Pulmonary artery endothelial cell (primary cell): ENCODE data around the gene RHOA. TPM values are rescaled to one million over a fixed set of nuclear protein-coding genes. Genes with fewer than 3 reads are reported as not detected.
"Not testable (repeated sequence)": the region's sequence is repeated elsewhere in the genome, so short reads cannot be mapped to it uniquely, and the experiment has no call there.

Experiments
- DNase-seq: peaks from one replicate; pipeline ENCODE4 v3.0.0-alpha.2; 2011; ENCODE audit warnings: low read depth, low spot score
- total RNA-seq: library from RNA; depleted of rRNA; stranded (reverse); fragments of >200 nt; gene quantifications from 2 replicates; pipeline ENCODE4 v1.2.3, GENCODE V29; 2014

Gene RHOA
- total RNA-seq, 1 donor from 2014 or later: 659 TPM

GRCh38 chr3:49329186-49329585 is 82.6 kb downstream of the RHOA start:
- no peak for DNase-seq

- not testable (repeated sequence) for DNase-seq
Measured at GRCh38 chr3:49328350-49328749, 83.4 kb downstream of the RHOA start.

GRCh38 chr3:49327485-49327884 is 84.3 kb downstream of the RHOA start:
- DNase-seq: no peak

GRCh38 chr3:49324768-49325167 is 87.0 kb downstream of the RHOA start:
- no peak for DNase-seq

- DNase-seq: no peak
Measured at GRCh38 chr3:49316696-49317457, 94.9 kb downstream of the RHOA start.

DNA sequence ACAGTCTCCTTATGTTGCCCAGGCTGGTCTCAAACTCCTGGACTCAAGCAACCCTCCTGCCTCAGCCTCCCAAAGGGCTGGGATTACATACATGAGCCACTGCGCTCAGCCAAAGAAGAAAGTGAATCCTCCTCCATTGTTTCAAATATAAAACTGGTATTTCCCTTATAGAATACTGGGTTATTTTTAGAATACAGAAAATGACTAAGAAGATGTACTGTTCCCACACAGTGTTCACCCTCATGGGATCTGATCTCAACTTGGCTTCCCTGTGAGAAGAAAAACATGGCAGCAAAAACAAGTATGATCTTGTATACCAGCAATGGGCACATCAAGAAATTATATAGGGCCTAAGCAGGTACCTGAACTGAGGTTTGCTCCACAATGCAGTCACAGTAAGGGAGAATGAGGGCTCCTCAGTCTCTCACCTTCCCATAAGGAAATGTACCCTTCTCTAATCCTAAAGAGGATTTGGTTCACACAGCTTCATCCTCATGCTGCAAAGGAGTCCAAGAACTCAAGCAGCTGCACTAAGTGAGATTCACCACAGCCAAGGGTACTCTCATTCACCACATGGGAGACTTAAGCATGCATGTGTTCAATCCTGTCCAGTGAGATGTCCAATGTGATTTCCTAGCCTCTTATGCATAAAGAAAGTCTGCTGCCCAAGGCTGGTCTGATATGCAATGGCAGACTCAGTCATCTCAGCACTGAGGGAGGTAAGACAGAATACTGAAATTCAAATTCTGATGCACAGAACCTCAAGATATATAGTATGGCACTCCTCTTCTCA is 97.7 kb downstream of the RHOA start:
- no peak for DNase-seq

GRCh38 chr3:49311283-49311682 is 100.5 kb downstream of the RHOA start:
- no peak for DNase-seq

DNA sequence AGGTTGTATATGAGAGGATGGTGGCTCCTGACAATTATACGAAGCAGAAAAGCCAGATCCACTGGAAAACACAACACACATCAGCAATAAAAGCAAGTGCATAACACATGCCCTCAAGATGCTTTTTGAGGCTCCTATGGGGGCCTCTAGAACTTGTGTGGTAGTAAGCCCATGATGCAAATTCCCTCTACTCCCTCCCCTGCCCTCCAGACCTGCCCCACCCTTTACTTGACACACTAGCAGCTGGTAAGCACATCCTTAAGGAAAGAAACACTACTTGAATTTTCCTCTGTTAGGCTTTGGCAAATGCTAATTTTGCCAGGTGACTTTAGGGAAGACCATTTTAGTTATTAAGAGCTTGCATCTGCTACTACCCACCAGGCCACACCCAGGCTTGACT is 101.1 kb downstream of the RHOA start:
- DNase-seq: no peak

Other genes starting within 250 kb of the RHOA start
- 16.1 and 20.1 TPM in 2 replicates for gene CCDC71, start 245.6 kb downstream of the RHOA start, total RNA-seq
- 41.0 and 41.2 TPM in 2 replicates for gene KLHDC8B, start 240.4 kb downstream of the RHOA start, total RNA-seq
- 1.2 and 1.4 TPM in 2 replicates for gene C3orf62, start 134.7 kb downstream of the RHOA start, total RNA-seq
- gene USP4, start 71.9 kb downstream of the RHOA start, total RNA-seq: 27.8 and 35.4 TPM in 2 replicates
- gene GPX1, start 53.6 kb downstream of the RHOA start, total RNA-seq: 371 and 509 TPM in 2 replicates
- 14.4 and 16.6 TPM in 2 replicates for gene TCTA, start 447 bp upstream of the RHOA start, total RNA-seq
- 0.33 and 0.53 TPM in 2 replicates for gene AMT, start 10.5 kb upstream of the RHOA start, total RNA-seq
- 4.8 and 5.3 TPM in 2 replicates for gene NICN1, start 17.3 kb upstream of the RHOA start, total RNA-seq
- 34.6 and 49.6 TPM in 2 replicates for gene DAG1, start 58.3 kb upstream of the RHOA start, total RNA-seq
- under 0.01 TPM in 2 replicates for gene BSN, start 142.5 kb upstream of the RHOA start, total RNA-seq